ENCODE data around the gene GRID1. TPM values are rescaled to one million over a fixed set of nuclear protein-coding genes. Genes with fewer than 3 reads are reported as not detected.

Gene GRID1
- total RNA-seq, 4 donors from 2014 or later: 1.4 to 4.9 (median 2.0) TPM

- DNase-seq (ENCODE audit: low spot score in 2 of 2): no peak
- no peak overlapping the region for H3K4me3 ChIP-seq (ENCODE audit: low read depth, poor library complexity, severe bottlenecking)
- TF ChIP-seq, protein P1, sequence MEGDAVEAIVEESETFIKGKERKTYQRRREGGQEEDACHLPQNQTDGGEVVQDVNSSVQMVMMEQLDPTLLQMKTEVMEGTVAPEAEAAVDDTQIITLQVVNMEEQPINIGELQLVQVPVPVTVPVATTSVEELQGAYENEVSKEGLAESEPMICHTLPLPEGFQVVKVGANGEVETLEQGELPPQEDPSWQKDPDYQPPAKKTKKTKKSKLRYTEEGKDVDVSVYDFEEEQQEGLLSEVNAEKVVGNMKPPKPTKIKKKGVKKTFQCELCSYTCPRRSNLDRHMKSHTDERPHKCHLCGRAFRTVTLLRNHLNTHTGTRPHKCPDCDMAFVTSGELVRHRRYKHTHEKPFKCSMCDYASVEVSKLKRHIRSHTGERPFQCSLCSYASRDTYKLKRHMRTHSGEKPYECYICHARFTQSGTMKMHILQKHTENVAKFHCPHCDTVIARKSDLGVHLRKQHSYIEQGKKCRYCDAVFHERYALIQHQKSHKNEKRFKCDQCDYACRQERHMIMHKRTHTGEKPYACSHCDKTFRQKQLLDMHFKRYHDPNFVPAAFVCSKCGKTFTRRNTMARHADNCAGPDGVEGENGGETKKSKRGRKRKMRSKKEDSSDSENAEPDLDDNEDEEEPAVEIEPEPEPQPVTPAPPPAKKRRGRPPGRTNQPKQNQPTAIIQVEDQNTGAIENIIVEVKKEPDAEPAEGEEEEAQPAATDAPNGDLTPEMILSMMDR (IDR thresholded peaks at IDR 0.05): no peak
- no peak for TF ChIP-seq POLR2A (IDR thresholded peaks at IDR 0.05)
- 61 to 89% methylated on average over 6 of the region's 6 CpGs for WGBS, 2 donors
- intact Hi-C loops (cut with DNase I; ENCODE audit: low total_unique reads): no loop called here
Observed at GRCh38 chr10:86344714-86345161, 21.9 kb downstream of the GRID1 start.

DNA sequence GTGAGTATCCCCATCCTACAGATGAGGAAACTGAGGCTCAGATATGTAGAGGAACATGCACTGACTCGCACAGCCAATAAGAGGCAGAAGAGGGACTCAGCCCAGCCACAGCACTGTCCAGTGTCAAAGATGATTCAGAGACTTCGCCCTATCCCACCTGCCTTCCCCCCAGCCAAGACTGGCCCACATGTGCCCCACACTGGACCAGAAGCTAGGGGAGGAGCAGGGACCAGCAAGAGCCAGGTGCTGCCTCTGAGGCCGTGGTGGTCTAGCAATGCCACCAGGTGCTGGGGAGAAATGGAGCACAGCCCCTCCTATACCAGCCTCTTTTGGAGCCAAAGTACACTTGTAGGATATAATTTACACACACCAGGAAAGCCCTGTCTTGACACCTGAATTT lies 22.3 kb downstream of the GRID1 start:
- 87 to 97% methylated on average over 3 of the region's 3 CpGs for WGBS, 2 donors
- intact Hi-C loops (cut with DNase I; ENCODE audit: low total_unique reads): no loop called here
- no peak for DNase-seq (ENCODE audit: low spot score in 2 of 2)
- H3K4me3 ChIP-seq (ENCODE audit: low read depth, poor library complexity, severe bottlenecking): no peak overlapping the region
- no peak for TF ChIP-seq POLR2A (IDR thresholded peaks at IDR 0.05)
- TF ChIP-seq, protein P1 (IDR thresholded peaks at IDR 0.05): no peak

GRCh38 chr10:86343761-86344160 lies 22.8 kb downstream of the GRID1 start:
- H3K4me3 ChIP-seq (ENCODE audit: low read depth, poor library complexity, severe bottlenecking): no peak overlapping the region
- intact Hi-C loops (cut with DNase I; ENCODE audit: low total_unique reads): no loop called here
- TF ChIP-seq POLR2A (IDR thresholded peaks at IDR 0.05): no peak
- TF ChIP-seq, protein P1 (IDR thresholded peaks at IDR 0.05): no peak
- 74 to 78% methylated on average over 7 of the region's 7 CpGs for WGBS, 2 donors
- DNase-seq (ENCODE audit: low spot score in 2 of 2): no peak

DNA sequence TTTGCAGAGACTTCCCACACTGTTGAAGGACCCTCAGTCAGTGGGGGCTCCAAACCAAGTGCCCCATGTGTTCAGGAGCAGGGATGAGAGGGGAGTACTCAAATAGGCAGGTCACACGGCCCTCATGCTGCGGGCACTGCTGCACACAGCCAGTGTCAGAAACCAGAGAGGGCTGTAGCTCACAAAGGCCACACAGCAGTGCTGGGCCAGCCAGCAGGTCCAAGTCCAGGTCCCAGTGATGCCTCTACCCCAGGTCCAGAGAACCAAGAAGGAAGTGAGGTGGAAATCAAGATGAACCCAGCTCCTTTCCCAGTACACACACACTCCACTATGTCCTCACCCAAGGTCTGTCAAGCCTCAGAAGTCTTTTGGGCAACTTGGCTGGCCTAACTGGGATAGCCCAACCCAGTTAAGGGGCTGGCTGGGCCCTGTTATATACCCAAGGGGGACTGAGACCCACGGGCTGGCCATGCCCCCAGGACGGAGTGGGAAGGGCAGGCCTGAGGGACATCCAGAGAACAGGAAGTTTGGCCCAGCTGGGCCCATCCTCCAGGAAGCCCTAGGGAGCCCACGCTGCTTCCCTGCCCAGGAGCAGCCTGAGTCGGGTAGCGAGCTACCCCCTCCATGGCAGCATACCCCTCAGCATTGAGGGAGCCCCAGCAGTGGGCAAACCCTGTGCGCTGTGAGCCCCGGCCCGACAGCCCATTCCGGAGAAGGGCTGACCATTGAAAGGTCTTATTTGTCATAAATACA lies 24.3 kb downstream of the GRID1 start:
- no peak overlapping the region for H3K4me3 ChIP-seq (ENCODE audit: low read depth, poor library complexity, severe bottlenecking)
- TF ChIP-seq, protein P1 (IDR thresholded peaks at IDR 0.05): no peak
- no peak for TF ChIP-seq POLR2A (IDR thresholded peaks at IDR 0.05)
- intact Hi-C loops (cut with DNase I; ENCODE audit: low total_unique reads): no loop called here
- no peak for DNase-seq (ENCODE audit: low spot score in 2 of 2)
- 67 to 88% methylated on average over 9 to 10 of the region's 11 CpGs for WGBS, 2 donors

GRCh38 chr10:86341361-86341811 lies 25.2 kb downstream of the GRID1 start:
- DNase-seq (ENCODE audit: low spot score in 2 of 2): no peak
- H3K4me3 ChIP-seq (ENCODE audit: low read depth, poor library complexity, severe bottlenecking): no peak overlapping the region
- 53 to 62% methylated on average over 12 to 13 of the region's 13 CpGs for WGBS, 2 donors
- no peak for TF ChIP-seq POLR2A (IDR thresholded peaks at IDR 0.05)
- TF ChIP-seq, protein P1 (IDR thresholded peaks at IDR 0.05): no peak
- intact Hi-C loops (cut with DNase I; ENCODE audit: low total_unique reads): no loop called here

DNA sequence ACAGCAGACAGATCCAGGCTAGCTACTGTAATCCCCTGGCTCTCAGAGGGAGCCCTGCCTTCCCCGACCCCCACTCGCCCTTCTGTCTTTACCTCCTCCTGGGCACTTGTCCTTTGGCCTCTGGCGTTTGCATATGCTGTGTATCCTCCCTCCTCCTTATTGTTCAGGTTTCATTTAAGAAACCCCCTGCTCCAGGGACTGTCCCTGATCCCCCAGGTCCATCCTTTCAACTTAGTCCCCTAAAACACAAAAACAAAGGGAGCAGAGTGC lies 25.7 kb downstream of the GRID1 start:
- intact Hi-C loops (cut with DNase I; ENCODE audit: low total_unique reads): no loop called here
- no peak overlapping the region for H3K4me3 ChIP-seq (ENCODE audit: low read depth, poor library complexity, severe bottlenecking)
- no peak for DNase-seq (ENCODE audit: low spot score in 2 of 2)
- WGBS, 2 donors: 85 to 89% methylated on average over 3 of the region's 3 CpGs
- TF ChIP-seq POLR2A (IDR thresholded peaks at IDR 0.05): no peak
- TF ChIP-seq, protein P1 (IDR thresholded peaks at IDR 0.05): no peak

Data from lower leg skin (tissue), 4 donors.